Measurements from ENCODE around the gene NAGLU.
"Not testable (repeated sequence)": the region's sequence is repeated elsewhere in the genome, so short reads cannot be mapped to it uniquely, and the experiment has no call there.

The NAGLU gene

DNA sequence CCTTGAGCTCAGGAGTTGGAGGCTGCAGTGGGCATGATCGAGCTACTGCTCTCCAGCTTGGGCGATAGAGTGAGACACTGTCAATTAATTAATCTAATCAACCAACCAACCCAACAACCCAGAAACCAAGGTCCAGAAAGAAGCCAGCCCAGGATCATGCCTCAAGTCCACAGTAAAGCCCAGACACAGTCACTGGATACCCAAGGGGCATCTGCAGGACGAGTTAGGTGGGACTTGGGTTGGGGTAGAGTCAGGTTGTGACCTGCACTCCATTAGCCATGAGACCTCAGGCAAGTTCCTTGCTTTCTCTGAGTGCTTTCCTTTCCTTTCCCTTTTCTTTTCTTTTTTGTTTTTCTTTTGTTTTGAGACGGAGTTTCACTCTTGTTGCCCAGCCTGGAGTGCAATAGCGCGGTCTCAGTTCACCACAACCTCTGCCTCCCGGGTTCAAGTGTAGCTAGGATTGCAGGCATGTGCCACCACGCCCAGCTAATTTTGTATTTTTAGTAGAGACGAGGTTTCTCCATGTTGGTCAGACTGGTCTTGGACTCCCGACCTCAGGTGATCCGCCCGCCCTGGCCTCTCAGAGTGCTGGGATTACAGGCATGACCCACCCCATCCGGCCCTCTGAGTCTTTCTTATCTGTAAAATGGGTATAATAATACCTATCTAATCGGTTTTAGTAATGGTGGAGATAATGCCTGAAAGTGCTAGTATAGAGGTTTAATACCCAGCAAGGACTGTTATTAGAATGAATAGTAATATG is 13.1 kb downstream of the NAGLU start:
- TF ChIP-seq, protein P1, sequence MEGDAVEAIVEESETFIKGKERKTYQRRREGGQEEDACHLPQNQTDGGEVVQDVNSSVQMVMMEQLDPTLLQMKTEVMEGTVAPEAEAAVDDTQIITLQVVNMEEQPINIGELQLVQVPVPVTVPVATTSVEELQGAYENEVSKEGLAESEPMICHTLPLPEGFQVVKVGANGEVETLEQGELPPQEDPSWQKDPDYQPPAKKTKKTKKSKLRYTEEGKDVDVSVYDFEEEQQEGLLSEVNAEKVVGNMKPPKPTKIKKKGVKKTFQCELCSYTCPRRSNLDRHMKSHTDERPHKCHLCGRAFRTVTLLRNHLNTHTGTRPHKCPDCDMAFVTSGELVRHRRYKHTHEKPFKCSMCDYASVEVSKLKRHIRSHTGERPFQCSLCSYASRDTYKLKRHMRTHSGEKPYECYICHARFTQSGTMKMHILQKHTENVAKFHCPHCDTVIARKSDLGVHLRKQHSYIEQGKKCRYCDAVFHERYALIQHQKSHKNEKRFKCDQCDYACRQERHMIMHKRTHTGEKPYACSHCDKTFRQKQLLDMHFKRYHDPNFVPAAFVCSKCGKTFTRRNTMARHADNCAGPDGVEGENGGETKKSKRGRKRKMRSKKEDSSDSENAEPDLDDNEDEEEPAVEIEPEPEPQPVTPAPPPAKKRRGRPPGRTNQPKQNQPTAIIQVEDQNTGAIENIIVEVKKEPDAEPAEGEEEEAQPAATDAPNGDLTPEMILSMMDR (IDR thresholded peaks at IDR 0.05) = no peak

DNA sequence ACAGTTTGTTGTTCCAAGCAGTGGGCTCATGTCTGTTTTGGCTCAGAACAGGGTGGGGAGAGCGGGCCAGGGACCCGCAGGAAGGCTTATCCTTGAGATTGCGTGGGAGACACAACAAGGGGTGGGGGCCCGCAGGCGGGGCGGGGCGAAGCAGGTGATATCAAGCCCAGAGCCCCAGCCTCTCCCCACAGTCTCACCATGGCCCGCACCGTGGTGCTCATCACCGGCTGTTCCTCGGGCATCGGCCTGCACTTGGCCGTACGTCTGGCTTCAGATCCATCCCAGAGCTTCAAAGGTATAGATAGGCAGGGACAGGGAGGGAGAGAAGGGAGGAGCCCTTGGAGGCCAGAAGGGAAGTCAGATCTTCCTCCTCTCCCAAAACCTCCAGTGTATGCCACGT is 16.7 kb downstream of the NAGLU start, which contains the start of gene HSD17B1:
TSS of gene HSD17B1 (plus strand) at position 188 of the 400 bp plus-strand sequence. CDS start at position 199, 11 bp downstream.
- TF ChIP-seq, protein P1 (IDR thresholded peaks at IDR 0.05) = not testable (repeated sequence)

DNA sequence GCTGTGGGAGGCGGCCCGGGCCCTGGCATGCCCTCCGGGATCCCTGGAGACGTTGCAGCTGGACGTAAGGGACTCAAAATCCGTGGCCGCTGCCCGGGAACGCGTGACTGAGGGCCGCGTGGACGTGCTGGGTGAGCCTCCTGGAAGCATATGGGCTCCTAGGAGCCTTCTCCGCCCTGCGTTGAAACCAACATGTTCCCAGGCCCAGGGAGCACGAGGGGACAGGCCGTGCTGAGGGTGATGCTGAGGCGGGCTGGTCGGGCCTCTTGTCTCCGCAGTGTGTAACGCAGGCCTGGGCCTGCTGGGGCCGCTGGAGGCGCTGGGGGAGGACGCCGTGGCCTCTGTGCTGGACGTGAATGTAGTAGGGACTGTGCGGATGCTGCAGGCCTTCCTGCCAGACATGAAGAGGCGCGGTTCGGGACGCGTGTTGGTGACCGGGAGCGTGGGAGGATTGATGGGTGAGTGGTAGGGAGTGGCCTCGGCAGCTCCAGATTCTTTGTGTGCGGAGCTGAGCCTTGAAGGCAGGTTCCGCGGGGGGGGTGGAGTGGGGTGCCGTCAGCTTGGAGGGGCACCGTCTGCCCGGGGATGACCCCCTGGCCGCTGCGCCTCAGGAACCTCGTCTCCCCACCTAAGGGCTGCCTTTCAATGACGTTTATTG is 17.2 kb downstream of the NAGLU start:
- TF ChIP-seq, protein P1 (IDR thresholded peaks at IDR 0.05) = no peak

DNA sequence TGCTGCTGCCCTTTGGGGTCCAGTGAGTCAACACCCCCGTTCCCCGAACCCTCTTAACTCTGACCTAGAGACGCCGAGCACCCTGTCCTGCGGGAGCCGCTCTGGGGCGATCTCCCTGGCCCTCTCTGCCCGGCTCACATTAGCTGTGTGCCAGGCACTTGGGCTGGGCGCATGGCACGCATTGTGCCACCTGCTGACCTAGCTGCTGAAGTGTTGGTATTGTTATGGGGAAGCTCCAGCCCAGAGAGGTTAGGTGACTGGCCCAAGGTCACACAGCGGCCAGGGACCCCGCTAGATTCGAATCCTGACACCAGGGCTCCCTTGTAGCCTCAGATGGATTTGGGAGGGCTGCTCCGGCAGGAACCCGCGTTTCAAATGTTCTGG is 17.8 kb downstream of the NAGLU start:
- TF ChIP-seq, protein P1 (IDR thresholded peaks at IDR 0.05) = peak; percentile 46; the same call in 1 of the 2 replicates

DNA sequence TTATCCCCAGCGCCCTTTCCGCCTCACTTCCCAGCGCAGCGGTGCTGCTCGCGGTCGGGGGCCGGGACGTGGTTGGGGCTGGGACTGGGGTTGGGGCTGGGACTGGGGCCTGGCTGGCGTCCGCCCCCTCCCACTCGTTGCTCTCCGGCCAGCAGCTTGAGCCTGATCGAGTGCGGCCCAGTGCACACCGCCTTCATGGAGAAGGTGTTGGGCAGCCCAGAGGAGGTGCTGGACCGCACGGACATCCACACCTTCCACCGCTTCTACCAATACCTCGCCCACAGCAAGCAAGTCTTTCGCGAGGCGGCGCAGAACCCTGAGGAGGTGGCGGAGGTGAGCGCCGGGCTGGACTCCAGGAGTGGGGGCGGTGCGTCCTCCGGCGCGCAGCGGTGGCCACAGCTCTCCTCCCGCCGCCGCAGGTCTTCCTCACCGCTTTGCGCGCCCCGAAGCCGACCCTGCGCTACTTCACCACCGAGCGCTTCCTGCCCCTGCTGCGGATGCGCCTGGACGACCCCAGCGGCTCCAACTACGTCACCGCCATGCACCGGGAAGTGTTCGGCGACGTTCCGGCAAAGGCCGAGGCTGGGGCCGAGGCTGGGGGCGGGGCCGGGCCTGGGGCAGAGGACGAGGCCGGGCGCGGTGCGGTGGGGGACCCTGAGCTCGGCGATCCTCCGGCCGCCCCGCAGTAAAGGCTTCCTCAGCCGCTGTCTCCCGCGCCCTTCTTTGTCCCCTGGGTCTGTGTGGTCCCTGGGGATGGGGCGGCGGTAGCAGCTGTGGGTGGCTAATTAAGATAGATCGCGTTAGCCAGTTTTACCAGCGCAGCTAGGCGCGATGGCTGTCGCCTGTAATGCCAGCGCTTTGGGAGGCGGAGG is 18.4 kb downstream of the NAGLU start:
- TF ChIP-seq, protein P1 (IDR thresholded peaks at IDR 0.05) = no peak

DNA sequence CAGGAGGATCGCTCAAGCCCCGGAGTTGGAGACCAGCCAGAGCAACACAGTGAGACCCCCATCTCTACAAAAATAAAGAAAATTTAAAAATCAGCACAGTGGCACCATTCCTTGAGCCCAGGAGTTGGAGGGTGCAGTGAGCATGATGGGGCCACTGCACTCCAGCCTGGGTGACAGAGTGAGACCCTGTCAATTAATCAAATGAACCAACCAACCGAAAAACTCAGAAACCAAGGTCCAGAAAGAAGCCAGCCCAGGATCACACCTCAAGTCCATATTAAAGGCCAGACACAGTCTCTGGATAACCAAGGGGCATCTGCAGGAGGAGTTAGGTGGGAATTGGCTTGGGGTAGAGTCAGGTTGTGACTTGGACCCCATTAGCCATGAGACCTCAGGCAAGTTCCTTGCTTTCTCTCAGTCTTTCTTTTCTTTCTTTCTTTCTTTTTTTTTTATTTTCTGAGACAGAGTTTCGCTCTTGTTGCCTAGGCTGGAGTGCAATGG is 19.1 kb downstream of the NAGLU start:
- TF ChIP-seq, protein P1 (IDR thresholded peaks at IDR 0.05) = no peak

DNA sequence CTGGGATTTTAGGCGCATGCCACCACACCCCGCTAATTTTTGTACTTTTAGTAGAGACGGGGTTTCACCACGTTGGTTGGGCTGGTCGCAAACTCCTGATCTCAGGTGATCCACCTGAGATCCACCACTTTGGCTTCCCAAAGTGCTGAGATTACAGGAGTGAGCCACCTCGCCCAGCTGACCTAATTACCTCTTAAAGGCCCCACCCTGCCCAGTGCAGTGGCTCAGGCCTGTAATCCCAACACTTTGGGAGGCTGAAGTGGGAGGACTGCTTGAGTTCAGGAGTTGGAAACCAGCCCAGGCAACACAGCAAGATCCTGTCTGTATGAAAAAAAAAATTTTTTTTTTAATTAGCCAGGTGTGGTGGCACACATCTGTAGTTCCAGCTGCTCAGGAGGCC is 23.0 kb downstream of the NAGLU start:
- TF ChIP-seq, protein P1 (IDR thresholded peaks at IDR 0.05) = no peak

Data from LNCAP (cell line).